GM12878 (cell line): ENCODE measurements around the gene OR13G1.

ENCODE experiments used
- HDAC6 ChIP-seq: fragments of 200-600 bp; sonication (generic); IDR thresholded peaks from one replicate; pipeline ENCODE4 v1.8.0; 2017; ENCODE audit warnings: antibody characterized with exemption; ENCODE audit not compliant: unreplicated experiment
- MXI1 ChIP-seq: fragments of 150-350 bp; IDR thresholded peaks from 2 replicates; pipeline ENCODE4 v1.6.1; 2011; ENCODE audit warnings: low read depth, mild to moderate bottlenecking, inconsistent platforms, low read length, improper control_type of control experiment
- SIN3A ChIP-seq: IDR thresholded peaks from 2 replicates; pipeline ENCODE4 v1.6.1; 2012; ENCODE audit warnings: low read depth, low read length, improper control_type of control experiment
- SPI1 ChIP-seq: IDR thresholded peaks from 2 replicates; pipeline ENCODE4 v1.6.1; 2011; ENCODE audit warnings: low read depth, mild to moderate bottlenecking, low read length, moderate library complexity, borderline replicate concordance; ENCODE audit not compliant: insufficient read depth
- TF ChIP-seq, protein P1 (sequence below), 3 experiments: IDR thresholded peaks in 2 of 3; conservative IDR thresholded peaks in 1 of 3; 2 replicates each; pipeline ENCODE4 v1.5.1; 2011; ENCODE audit warnings: low read depth in 3 of 3, low read length in 3 of 3, mild to moderate bottlenecking in 3 of 3, control low read depth in 2 of 3, moderate library complexity in 2 of 3, inconsistent platforms in 1 of 3, mixed read lengths in 1 of 3; ENCODE audit not compliant: control insufficient read depth in 2 of 3, insufficient read depth in 1 of 3; ENCODE audit errors: extremely low read depth in 1 of 3

DNA sequence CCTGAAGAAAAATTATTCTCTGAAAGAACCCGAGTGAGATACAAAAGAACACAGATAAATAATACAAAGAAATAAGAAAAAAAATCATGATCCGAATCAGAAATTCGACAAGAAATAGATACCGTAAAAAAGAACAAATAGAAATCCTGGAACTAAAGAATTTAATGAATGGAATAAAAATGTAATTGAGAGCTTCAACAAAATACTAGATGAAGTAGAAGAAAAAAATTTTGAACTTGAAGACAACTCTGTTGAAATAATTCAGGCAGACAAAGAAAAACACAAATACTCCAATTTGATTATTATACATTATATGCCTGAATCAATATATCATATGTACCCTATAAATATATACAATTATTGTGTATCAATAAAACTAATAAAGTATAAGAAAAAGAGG is 41.7 kb upstream of the OR13G1 start:
- no peak for TF ChIP-seq SPI1
- TF ChIP-seq, protein P1, sequence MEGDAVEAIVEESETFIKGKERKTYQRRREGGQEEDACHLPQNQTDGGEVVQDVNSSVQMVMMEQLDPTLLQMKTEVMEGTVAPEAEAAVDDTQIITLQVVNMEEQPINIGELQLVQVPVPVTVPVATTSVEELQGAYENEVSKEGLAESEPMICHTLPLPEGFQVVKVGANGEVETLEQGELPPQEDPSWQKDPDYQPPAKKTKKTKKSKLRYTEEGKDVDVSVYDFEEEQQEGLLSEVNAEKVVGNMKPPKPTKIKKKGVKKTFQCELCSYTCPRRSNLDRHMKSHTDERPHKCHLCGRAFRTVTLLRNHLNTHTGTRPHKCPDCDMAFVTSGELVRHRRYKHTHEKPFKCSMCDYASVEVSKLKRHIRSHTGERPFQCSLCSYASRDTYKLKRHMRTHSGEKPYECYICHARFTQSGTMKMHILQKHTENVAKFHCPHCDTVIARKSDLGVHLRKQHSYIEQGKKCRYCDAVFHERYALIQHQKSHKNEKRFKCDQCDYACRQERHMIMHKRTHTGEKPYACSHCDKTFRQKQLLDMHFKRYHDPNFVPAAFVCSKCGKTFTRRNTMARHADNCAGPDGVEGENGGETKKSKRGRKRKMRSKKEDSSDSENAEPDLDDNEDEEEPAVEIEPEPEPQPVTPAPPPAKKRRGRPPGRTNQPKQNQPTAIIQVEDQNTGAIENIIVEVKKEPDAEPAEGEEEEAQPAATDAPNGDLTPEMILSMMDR (IDR thresholded peaks at IDR 0.05 in 2 of 3, conservative IDR thresholded peaks at IDR 0.05 in 1 of 3; ENCODE audit: control insufficient read depth in 2 of 3, extremely low read depth in 1 of 3, insufficient read depth in 1 of 3, low read depth in 3 of 3, low read length in 3 of 3) = no peak
- no peak for TF ChIP-seq SIN3A
- TF ChIP-seq HDAC6 = no peak
- TF ChIP-seq MXI1 = no peak
